DMS53 treated with DMSO at 0.1 percent for 48 hours (cell line): ENCODE measurements around the gene CETN1.

ENCODE experiments used
- DNase-seq: peaks from one replicate; lab custom pipeline; 2025; ENCODE audit not compliant: unreplicated experiment; lab: John Stamatoyannopoulos, UW

The CETN1 gene

DNA sequence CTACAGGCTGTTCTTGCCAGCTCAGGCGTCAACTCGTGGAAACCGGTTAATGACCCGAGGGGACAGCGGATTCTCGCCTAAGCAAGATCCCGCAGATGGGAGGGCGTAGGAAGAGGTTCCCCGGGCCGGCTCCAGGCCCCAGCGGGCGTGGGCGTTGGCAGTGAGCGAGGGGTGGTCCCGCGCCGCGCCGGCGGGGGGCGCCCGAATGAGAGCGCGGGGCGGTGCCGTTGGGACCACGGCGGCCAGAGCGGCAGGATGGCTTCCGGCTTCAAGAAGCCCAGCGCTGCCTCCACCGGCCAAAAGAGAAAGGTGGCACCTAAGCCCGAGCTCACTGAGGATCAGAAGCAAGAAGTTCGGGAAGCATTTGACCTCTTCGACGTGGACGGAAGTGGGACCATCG is at the start of gene CETN1:
Gene CETN1, plus strand, starts transcription at position 227 of the 400 bp plus-strand sequence. Its CDS starts 29 bp downstream, at position 256.
- no peak for DNase-seq

DNA sequence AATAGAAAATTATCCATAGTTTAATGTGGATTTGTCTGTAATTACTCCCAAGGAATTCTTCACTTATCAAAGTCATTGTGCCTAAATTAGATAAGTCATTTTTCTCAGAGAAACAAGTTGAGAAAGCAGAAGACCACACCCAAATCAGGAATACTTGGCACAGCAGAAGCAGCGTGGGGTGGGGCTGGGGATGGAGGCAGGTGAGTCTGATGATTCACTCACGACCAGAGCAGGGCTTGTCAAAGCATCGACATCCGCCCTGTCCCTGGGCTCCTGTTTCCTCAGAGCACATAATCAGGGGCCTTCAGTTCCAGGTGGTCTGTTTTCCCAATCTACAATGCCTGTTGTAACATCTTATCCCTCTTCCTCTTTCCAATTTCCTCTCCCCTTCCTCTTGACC is 48.2 kb upstream of the CETN1 start:
- no peak for DNase-seq

DNA sequence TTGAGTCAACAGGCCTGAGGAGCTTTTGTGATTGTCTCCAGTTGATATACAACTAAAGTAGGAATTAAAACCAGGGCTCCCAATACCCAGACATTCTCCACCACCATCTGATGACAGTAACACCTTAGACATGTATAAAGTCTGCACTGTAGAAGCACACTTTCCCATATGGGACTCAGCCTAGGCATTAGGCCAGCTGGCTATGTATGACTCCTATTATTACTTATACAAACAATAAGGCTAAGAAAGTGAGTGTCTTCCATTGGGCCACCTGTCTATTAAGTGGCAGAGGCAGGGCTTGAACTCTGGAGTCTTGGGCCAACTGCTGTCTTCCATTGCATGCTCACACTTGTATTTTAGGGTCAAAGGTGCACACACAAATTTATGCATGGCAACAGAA is 47.5 kb upstream of the CETN1 start:
- DNase-seq = no peak

DNA sequence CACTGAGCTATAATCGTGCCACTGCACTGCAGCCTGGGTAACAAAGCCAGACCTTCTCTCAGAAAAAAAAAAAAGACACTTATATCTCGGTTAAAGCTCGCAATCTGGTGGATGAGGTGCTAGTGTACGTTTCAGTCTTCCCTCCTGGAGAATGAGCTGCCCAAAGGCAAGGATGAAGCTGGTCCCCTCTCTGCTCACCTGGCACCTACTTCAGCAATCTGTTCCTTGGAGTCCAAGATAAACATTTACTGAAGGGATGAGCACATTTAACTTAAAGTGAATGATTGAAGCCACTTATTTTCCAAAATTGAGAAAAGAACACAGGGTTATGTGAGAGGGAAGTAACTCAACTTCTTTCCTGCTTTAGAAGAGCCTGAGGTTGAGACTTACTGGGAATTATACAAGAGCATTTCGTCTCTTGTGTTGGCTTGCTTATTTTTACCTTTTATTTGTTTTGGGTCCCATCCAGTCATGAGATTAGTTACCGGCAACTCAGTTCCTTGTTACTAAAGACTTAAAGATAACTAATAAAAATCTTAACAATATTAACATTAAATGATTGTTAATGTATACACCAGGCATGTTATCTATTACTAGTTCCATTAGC is 46.1 kb upstream of the CETN1 start:
- no peak for DNase-seq

DNA sequence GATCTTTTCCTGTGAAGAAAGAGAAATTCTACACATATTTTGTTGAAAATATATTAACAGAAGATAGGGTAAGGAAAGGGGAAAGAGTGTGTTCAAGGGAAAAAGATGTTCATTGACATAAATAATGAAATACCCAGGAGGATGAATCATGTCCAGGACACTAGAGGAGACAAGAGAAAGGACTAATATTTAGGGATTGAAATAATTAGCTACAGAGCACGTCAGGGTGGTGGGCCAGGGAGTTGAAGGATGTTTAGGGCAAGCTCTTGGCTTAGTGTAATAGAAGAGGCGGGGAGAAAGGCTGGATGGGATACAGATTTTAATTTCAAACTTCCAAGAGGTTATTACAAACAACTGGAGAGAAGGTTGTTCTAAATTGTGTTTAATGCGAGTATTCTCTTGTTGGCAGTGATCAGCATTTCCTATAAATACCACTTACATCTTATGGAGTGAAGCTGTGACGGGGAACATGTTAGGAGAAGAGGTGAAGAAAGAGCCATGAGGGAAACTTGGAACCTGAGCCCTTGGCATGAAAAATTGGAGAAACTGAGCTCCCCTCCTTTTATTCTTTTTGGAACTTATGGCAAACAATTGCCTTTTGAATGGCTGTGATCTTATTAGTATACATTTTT is 36.6 kb upstream of the CETN1 start:
- DNase-seq = no peak

DNA sequence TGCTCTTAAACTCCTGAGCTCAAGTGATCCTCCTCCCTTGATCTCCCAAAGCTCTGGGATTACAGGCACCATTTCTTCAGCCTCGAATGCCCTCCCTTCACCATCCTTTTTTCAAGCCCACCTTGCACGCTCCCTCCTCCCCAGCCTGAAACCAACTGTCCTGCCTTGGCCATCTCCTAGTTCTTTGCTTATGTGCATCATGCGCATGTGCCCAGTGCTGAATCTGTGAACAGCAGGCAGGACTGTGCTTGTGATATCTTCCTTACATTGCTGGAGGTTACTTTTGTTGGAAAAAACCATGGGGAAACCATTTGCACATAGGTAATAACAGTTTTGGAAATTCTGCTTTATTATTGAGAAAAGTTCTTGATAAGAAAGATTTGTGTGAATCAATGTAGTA is 30.2 kb upstream of the CETN1 start:
- no peak for DNase-seq

DNA sequence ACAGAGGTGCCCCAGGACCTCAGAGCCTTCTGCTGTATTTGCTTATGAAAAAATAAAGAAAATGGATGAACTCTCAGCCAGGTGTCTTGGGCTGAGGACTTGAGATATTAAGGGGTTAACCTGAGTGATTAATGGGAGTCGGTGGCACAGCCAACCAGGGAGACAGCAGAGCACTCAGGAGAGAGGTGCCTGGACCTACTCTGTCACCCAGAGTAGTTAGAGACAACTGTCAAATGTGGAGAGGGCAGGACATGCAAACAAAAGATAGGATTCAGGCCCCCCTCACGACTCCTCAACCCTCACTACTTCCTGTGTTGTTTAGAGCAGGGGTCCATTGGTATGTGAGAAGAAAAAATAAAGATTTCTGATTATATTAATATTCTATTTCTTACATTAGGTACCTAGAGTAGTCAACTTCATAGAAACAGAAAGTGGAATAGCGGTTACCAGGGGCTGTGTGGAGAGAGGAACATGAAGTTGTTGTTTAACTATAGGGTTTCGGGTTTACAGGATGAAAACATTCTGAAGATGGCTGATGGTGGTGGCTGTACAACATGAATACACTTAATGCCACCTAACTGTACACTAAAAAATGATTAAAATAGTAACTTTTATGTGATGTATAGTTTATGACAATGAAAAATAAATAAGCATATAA is 28.6 kb upstream of the CETN1 start:
- DNase-seq = no peak

DNA sequence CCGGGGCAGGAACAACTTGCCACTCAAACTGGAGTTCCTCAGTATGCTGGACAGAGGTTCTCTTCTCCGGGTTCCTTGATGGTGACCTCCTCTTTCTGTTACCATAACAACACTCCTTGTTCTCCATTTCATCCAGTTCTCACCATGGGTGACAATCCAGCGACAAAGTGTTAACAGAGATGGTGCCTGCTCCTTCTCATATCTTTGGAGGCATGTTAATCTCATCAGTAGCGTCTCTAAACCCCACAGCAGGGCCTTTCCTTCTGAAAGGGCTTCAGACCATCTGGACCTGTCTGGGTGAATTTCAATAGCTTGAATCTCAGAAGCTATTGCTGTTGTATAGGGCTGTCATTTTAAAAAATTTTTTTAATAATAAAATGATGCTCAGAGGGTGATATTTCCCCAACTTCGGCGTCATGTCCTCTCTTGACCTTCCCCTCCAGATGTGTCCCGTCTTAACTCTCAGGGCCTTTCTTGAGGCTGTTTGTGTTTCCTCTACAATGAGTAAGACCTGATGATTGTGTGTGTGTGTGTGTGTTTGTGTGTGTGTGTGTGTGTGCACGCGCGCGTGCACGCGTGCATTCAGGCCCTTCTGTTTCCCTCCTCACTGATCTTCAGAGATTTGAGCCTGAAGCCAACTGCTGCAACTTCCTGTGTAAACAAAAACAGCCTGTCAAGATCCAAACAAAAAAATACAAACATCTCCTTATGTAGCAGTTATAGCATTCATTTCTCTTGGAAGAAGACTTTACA is 24.3 kb upstream of the CETN1 start:
- DNase-seq = no peak

DNA sequence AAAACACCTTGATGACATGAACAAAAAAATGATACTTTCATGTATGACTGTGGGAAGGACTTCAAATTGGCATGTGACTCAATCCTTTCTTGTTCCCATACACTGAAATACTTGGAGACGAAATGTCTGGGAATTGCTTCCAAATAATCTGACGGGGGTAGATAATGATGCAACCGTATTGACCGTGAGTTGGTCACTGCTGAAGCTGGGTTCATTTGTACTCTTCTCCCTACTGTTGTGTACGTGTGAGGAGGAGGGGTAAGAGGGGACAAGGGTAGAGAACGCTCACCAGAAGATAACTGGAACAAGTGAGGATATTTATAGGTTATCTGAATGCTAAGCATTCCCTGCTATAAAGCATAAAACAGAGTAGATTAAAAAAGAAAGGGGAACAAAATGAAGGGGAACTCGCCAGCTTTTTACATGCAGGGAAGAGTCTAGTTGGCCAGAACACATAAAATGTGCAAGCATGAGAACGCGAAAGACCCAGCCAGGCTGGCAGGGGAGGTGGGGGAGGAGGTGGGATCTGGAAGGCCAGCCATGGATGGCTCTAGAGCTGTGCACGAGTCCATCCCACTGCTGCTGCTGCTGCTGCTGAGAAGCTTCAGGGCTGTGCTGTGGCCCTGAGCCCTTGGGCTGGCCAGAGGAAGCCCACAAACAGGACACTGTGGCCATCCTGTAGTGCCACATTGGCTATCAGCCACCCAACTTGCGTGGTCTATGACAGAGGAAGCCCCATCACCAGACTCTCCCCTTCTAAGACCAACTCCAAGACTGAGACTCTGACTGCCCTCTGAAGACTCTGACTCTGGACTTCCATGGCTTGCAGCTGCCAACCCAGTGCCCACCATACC is 15.2 kb upstream of the CETN1 start:
- no peak for DNase-seq

DNA sequence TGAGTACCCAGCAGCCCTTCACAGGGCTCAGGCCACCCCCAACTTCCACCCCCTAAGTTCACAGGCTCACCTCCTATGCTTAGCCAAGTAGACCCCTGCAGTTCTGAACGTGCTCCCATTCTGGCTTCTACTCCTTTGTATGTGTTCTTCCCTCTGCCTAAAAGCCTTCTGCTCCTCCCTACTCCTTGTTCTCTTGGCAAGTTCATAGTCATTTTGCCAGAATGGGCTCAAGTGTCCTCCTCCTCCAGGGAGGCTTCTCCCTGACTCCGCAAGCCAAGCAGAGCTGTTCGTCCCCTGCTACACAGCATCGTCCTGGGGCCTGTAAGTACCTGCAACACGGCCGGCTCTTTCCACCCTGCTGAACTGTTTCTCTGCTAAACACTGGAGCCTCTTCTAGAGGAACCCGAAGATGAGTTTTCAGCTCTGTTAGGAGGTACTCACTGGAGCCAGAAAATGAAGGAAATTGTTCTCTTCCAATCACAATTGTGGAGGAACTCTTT is 14.6 kb upstream of the CETN1 start:
- no peak for DNase-seq

DNA sequence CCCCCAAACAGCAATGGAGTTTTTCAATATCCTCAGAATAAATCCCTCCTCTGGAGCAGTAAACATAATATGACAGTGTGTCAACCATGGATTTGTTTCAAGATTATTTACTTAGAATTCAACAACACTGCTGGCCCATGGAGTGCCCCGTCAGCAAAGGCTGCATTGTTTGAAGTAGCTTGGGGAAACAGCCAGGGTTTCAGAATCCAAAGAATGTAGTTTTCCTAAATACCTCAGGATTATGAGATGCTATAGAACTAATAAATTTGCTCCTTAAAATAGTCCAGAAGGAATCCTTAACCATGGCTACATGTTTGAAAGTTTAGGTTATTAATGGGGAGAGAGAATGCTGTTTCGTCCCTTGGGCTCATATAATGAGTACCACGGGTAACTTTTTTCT is 13.1 kb upstream of the CETN1 start:
- DNase-seq = no peak

DNA sequence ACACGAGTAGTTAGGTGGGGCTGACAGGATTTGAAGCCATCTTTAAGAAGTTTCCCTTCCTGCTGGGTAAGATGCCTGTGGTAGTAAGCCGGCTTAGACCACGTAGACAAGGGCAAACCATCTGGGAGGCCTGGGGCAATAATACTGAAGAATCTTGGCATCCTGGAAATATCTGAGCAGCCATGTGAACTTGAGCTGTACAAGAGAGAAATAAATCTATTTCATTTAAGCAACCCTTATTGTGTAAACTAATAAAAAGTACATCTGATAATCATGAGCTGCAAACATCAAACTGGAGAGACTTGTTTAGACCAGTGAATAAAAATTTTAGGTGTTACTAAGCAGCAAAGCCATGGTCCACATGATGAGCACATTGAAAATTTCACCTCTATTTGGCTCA is 11.4 kb upstream of the CETN1 start:
- no peak for DNase-seq

DNA sequence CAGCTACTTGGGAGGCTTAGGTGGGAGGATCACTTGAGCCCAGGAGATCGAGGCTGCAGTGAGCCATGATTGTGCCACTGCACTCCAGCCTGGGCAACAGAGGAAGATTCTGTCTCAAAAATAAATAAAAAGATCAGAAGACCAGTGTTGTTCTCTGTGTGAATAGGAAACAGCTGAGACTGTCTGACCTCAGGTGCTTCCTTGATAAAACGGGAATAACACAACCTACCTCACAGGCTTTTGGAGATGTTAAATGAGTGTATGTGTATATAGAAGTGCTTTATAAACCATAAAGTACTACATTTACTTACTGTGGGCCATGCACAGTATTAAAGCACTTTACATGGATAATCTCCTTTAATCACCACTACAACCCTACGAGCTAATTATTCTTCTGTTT is 9.9 kb upstream of the CETN1 start:
- DNase-seq = no peak

DNA sequence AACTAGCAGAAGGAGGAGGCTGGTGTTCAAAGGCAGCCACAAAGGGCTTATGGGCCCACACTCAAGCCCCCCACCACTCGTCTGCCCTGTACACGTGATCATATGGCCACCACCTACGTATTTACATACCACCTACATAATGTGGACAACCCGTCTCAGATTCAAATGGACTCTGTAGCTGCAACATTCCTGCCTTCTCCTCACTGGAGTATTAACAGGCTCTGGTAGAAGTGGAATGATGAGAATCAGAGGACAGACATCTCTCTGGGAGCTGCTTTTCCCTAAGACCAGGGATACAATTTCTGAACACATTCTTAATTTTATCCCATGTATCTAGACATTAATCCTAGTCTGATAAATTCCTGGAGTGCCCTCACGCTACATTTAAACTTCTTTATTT is 9.5 kb upstream of the CETN1 start:
- DNase-seq = no peak

DNA sequence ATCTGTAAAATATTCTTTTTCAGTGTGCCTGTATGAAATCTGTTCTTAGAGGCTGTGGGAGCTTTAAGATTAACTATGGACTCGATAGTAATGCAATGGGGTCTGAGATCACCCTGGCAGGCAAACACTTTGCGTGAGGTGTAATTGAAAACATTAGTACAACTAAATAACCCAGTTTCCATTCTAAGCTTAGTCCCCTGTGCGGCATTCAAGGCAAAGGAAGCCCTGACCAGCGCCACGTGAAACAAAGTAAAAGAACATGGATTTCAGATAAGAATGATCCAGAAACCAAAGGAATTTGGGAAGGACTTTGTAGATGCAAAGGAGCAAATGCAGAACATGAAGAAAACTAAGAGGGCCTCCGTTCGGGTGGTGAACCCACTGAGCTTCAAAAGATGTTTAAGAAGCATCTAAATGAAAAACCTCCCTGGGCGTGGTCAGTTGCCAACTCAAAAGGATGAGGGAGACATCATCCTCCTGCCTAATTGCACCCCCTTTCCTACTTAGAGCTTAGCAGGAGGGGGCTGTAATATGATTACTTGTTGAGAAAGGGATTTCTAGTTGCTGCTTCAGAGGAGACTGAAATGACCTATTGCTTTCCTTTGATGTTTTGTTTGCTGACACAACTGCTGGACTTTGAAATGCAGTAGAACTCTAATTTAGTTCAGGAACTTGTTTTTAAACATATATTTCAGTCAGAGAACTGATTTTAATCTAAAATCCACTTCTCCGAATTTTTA is 7.9 kb upstream of the CETN1 start:
- no peak for DNase-seq

DNA sequence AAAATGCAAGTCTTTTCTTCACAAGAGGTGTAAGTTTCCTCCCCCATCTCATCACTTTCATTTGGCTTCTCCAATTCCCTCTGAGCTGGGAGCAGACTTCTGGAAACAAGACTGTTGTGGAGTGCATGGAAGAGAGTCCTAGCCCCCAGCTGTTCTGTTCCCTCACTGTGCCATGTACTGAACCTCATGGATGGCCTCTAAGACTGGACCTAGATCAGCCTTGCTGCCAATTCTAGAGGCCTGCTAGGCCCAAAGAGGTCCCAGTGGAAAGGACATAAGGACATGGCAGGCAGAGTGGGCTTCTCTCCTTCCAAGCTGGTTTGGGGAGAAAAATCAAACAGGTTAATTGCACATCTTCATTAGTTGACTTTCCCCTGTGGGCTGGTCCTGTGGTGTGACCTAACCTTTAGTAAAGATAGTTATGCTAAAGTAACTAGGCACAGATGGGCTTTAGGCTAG is 7.3 kb upstream of the CETN1 start:
- no peak for DNase-seq

DNA sequence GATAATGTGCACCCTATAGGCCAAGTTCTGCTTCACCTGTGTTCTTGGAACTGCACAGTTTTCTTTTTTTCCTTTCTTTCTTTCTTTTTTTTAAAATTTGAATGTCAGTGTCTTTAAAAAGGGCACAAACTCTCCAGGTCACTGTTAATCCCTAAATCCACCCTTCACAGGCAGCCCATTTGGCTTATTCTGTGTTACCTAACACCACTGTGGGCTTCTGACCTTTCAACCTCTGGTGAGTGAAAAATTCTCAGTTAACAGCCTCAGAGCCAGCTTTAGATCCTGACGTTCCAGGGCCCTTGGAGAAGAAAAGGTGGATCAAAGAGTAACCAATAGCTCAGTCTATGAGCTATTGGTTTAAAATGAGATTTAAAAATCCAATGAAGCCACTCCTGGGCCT is 6.8 kb upstream of the CETN1 start:
- no peak for DNase-seq

DNA sequence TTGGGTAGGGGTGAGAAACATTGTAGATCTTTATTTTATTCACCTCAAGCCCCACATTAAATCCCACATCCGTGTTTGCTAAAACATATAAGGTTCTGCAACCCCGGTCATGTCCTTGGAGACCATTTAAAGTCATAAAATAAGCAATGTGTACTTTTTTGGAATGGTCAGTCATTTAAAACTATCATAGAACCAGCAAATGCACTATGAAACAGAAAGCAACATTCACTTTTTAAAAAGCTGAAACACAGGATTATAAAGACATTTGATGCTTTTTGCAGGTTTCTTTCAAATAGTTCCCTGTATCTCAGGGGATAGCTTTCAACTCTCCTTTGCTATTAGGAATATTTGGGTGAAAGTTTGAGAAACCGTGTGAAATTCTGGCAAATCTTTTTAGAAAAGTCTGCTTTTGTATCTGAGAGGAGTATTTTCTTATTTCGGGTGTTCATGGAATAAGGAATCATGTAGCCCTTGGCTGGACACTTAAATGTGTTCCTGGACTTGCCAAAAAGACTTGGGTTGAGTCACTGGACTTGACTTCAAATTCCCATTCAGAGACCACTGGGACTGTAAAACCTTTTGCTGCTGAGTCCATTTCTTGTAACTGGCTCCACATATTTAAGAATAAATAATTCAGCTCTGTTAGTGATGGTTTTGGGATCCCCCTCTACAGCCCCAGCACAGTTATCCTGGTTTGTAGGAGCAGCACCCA is 5.9 kb upstream of the CETN1 start:
- DNase-seq = no peak

DNA sequence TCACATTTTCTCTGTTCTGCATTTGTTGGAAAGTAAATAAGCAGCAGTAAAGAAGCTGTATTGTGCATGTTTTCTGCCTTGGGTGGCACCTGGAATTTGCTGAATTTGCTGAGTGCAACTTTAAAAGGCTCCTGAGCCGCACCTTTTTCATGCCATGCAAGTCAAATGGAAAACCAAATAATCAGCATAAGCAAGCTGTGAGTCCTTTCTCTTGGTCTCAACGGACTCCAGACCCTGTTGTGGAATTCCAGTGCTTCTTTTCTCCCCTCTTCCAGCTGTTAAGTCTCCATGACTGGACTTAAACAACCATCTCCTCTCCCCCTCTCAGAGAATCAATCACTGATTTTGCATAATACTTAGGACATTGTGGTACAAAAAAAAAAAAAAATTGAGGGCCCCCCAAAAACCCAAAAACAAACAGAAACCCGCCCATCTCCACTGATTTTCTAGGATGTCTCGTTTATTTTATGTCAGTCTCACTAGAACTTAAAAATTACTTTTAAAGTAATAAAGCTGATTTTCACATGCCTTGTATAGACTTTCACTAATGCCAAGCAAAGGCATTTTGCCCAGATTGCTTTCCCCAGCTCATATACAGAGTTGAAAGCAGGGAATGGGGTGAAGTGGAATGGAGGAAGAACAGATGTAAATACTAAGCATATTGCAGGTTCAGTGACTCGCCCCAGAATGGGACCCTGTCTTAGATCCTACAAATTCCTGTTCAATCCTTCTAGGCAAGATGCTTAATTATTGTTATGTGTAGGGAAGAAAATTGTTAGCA is 5.1 kb upstream of the CETN1 start:
- no peak for DNase-seq
